Activated CD8-positive, alpha-beta memory T cell treated with anti-CD3 and anti-CD28 coated beads for 4 hours (primary cell): ENCODE measurements around the gene PLEKHA6.

ENCODE experiments used
- DNase-seq, 2 donors: peaks; one replicate each; pipeline ENCODE4 v3.0.0-alpha.2; 2020; ENCODE audit warnings: low read depth in 2 of 2

PLEKHA6 gene, protein sequence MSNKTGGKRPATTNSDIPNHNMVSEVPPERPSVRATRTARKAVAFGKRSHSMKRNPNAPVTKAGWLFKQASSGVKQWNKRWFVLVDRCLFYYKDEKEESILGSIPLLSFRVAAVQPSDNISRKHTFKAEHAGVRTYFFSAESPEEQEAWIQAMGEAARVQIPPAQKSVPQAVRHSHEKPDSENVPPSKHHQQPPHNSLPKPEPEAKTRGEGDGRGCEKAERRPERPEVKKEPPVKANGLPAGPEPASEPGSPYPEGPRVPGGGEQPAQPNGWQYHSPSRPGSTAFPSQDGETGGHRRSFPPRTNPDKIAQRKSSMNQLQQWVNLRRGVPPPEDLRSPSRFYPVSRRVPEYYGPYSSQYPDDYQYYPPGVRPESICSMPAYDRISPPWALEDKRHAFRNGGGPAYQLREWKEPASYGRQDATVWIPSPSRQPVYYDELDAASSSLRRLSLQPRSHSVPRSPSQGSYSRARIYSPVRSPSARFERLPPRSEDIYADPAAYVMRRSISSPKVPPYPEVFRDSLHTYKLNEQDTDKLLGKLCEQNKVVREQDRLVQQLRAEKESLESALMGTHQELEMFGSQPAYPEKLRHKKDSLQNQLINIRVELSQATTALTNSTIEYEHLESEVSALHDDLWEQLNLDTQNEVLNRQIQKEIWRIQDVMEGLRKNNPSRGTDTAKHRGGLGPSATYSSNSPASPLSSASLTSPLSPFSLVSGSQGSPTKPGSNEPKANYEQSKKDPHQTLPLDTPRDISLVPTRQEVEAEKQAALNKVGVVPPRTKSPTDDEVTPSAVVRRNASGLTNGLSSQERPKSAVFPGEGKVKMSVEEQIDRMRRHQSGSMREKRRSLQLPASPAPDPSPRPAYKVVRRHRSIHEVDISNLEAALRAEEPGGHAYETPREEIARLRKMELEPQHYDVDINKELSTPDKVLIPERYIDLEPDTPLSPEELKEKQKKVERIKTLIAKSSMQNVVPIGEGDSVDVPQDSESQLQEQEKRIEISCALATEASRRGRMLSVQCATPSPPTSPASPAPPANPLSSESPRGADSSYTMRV

GRCh38 chr1:204359474-204360255 is at the start of gene PLEKHA6:
TSS of gene PLEKHA6 (minus strand) at chr1:204359929. CDS start at chr1:204273727, 86,202 bp downstream.
- DNase-seq: no peak

- no peak for DNase-seq
Observed at GRCh38 chr1:204409123-204409522, 49.4 kb upstream of the PLEKHA6 start.

GRCh38 chr1:204408602-204409001 is 48.9 kb upstream of the PLEKHA6 start:
- no peak for DNase-seq

DNA sequence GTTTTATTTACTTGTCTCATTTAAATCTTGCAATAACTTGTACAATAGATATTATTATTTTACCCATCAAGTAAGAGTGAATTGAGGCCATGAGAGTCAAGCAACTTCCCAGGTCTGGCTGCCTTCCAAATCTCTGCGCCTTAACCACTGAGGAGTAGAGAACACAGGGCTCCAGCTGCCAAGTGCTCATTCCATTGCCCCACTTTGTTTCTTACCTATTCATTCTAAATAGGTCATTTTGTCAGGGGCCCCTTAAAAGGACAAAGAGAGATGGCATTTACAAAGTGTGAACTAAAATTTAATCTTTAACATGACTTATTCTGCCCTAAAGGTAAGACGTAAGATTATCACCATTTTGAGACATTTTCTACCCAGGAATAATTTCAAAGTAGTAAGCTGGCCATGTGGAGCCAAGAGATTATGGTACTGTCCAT is 48.4 kb upstream of the PLEKHA6 start:
- no peak for DNase-seq

GRCh38 chr1:204407295-204407971 is 47.7 kb upstream of the PLEKHA6 start:
- DNase-seq: no peak

GRCh38 chr1:204406621-204407020 is 46.9 kb upstream of the PLEKHA6 start:
- DNase-seq: no peak

- DNase-seq: no peak
Observed at GRCh38 chr1:204405988-204406387, 46.3 kb upstream of the PLEKHA6 start.

GRCh38 chr1:204404629-204405028 is 44.9 kb upstream of the PLEKHA6 start:
- DNase-seq: no peak

- no peak for DNase-seq
Observed at GRCh38 chr1:204402391-204402790, 42.7 kb upstream of the PLEKHA6 start.

GRCh38 chr1:204401730-204402129 is 42.0 kb upstream of the PLEKHA6 start:
- no peak for DNase-seq

GRCh38 chr1:204400882-204401510 is 41.3 kb upstream of the PLEKHA6 start:
- DNase-seq: no peak

- peak in 1 of 2 donors; percentile 25 for DNase-seq
Observed at GRCh38 chr1:204398197-204399125, 38.7 kb upstream of the PLEKHA6 start.

DNA sequence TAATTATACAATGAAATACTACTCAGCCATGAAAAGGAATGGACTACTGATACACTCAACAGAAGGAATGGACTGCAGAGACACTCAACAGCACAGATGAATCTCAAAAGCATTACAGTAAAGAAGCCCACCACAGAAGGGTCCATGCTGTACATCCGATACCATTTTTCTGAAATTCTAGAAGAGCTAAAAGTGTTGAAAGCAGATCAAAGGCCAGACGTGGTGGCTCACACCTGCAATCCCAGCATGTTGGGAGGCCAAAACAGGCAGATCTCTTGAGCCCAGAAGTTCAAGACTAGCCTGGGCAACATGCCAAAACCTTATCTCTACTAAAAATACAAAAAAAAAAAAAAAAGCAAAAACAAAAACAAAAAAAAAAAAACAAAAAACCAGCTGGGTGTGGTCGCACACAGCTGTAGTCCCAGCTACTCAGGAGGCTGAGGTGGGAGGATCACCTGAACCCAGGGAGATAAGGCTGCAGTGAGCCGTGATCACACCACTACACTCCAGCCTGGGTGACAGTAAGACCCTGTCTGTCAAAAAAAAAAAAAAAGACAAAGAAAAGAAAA is 36.4 kb upstream of the PLEKHA6 start:
- no peak for DNase-seq

DNA sequence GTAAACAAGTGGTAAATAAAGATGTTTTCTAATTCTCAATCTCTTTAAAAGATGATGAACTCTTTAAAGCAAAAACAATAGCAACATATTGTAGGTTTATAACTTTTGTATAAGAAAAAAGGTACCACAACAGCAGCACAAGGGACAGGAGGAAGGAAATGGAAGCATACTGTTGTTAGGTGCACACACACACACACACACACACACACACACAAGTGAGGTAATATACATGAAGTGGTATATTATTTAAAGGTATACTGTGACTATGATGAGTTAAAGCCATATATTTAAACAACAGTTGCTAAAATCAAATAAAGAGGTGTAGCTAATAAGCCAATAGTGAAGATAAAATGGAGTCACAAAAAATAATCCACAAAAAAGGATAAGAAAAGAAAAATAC is 31.9 kb upstream of the PLEKHA6 start:
- DNase-seq: no peak

DNA sequence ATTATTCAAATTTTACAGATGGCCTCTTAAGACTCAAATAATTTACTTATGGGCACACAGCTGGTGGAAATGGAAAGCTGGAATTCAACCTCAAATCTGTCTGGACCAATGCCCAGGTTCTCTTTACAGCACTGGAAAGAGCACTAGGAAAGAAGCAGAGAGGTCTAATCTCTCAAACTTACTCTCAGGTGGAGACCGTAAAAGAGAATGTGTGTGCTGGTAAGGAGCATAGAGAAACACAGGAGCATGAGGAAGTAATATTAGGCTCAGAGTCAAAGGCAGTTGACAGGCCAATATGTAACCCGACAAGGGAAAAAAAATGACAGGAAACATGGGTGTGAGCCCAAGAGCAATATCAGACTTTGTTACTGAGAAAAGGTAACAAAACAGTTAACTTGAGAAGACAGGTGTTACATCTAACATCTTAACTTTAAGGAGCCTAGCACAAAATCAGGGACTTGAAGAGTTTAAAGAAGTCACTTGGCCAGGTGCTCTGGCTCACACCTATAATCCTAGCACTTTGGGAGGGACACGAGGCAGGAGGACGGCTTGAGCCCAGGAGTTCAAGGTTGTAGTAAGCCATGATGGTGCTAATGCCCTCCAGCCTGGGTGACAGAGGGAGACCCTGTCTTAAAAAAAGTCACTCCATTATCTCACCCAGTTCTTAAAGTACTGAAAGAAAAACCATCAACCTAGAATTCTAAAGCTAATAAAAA is 31.2 kb upstream of the PLEKHA6 start:
- DNase-seq: no peak

GRCh38 chr1:204385727-204386126 is 26.0 kb upstream of the PLEKHA6 start:
- DNase-seq: no peak

DNA sequence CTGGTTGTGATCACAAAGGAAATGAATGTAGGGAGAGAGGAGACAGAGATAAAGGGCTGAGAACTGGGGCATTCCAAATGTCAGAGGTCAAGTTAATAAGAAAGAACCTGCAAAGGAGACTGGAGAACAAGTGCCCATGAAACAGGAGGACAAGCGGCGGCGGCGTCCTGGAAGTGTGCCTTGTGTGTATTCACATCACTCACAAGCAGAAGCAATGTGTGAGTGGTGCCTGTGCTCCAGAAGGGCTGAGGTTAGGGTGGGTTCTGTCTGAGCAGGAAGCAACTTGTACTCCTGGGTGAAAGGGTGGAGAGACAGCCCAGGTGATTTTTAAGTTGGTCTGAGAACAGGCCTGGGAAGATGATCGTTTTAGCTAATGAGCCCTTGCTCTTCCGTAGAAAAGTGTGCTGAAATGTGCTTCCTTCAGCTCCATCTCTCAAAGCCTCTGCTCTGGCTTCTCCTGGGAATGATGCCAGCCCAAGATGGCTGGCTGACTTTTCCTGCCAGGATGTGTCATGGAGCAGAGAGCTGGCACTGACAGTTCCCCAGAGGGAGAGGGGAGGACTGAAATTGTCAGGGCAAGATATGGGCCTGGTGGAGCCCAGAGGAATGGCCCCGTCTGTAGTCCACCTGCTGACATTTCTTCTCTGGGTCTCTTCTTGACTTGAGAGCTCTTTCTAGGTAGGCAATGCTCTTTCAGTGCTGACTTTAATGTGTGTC is 25.1 kb upstream of the PLEKHA6 start:
- no peak for DNase-seq
